Neural cell (in vitro differentiated cells): Measurements from ENCODE around the gene TMEM240. TPM values are rescaled to one million over a fixed set of nuclear protein-coding genes. Genes with fewer than 3 reads are reported as not detected.

ENCODE experiments used
- H2AFZ ChIP-seq: fragments of 200-600, 300-800 bp; sonication (generic), shearing (Covaris generic); 2 replicates; pipeline ENCODE4 v1.6.0; 2014; ENCODE audit warnings: low read depth, mild to moderate bottlenecking, antibody characterized with exemption, low read length, moderate library complexity
- H3F3A ChIP-seq: fragments of 200-600 bp; shearing (Covaris generic); 2 replicates; pipeline ENCODE4 v1.6.1; 2016; ENCODE audit warnings: mild to moderate bottlenecking, moderate library complexity, mixed read lengths, antibody characterized with exemption, low read length; ENCODE audit not compliant: insufficient read depth, poor library complexity, severe bottlenecking
- H3K27ac ChIP-seq: fragments of 200-600, 300-800 bp; sonication (generic), shearing (Covaris generic); 2 replicates; pipeline ENCODE4 v1.5.1; 2014; ENCODE audit warnings: mild to moderate bottlenecking, low read length, moderate library complexity
- H3K27me3 ChIP-seq: fragments of 300-800, 200-600 bp; sonication (generic), shearing (Covaris generic); 2 replicates; pipeline ENCODE4 v1.6.0; 2014; ENCODE audit warnings: mild to moderate bottlenecking, low read depth, low read length, moderate library complexity; ENCODE audit not compliant: insufficient read depth
- H3K36me3 ChIP-seq: fragments of 300-800, 200-600 bp; sonication (generic), shearing (Covaris generic); 2 replicates; pipeline ENCODE4 v1.5.1; 2014; ENCODE audit warnings: mild to moderate bottlenecking, antibody characterized with exemption, low read length, moderate library complexity; ENCODE audit not compliant: insufficient read depth
- H3K4me2 ChIP-seq: fragments of 300-800, 200-600 bp; sonication (generic), shearing (Covaris generic); 2 replicates; pipeline ENCODE4 v1.6.0; 2014; ENCODE audit warnings: mild to moderate bottlenecking, low read length
- H3K4me3 ChIP-seq: fragments of 300-800, 200-600 bp; sonication (generic), shearing (Covaris generic); 2 replicates; pipeline ENCODE4 v1.5.1; 2014; ENCODE audit warnings: mild to moderate bottlenecking, low read length, moderate library complexity
- H3K79me2 ChIP-seq: fragments of 200-600 bp; shearing (Covaris generic); replicated peaks from 2 replicates; pipeline ENCODE4 v1.6.0; 2014; ENCODE audit warnings: mild to moderate bottlenecking, low read length, moderate library complexity; ENCODE audit not compliant: insufficient read depth
- H3K9ac ChIP-seq: fragments of 300-800, 200-600 bp; sonication (generic), shearing (Covaris generic); 2 replicates; pipeline ENCODE4 v1.6.1; 2016; ENCODE audit warnings: mild to moderate bottlenecking, low read length, mixed read lengths
- H3K9me2 ChIP-seq: fragments of 200-600 bp; shearing (Covaris generic); 2 replicates; pipeline ENCODE4 v1.6.1; 2016; ENCODE audit warnings: mild to moderate bottlenecking, low read length, mixed read lengths; ENCODE audit not compliant: insufficient read depth
- H3K9me3 ChIP-seq: fragments of 200-600, 300-800 bp; sonication (generic), shearing (Covaris generic); 2 replicates; pipeline ENCODE4 v1.6.1; 2016; ENCODE audit warnings: mild to moderate bottlenecking, mixed run types, low read length, moderate library complexity, mixed read lengths
- H4K20me1 ChIP-seq: fragments of 200-600 bp; shearing (Covaris generic); 2 replicates; pipeline ENCODE4 v1.6.1; 2016; ENCODE audit warnings: mild to moderate bottlenecking, mixed run types; ENCODE audit not compliant: insufficient read depth
- CTCF ChIP-seq: fragments of 450-650 bp; IDR thresholded peaks from 2 replicates; pipeline ENCODE4 v1.5.1; 2014; ENCODE audit warnings: antibody characterized with exemption, mild to moderate bottlenecking, moderate library complexity; ENCODE audit not compliant: poor library complexity, severe bottlenecking
- EP300 ChIP-seq: fragments of 450-650 bp; conservative IDR thresholded peaks from 2 replicates; pipeline ENCODE4 v1.6.1; 2014; ENCODE audit warnings: antibody characterized with exemption, mild to moderate bottlenecking, moderate library complexity; ENCODE audit not compliant: poor library complexity, severe bottlenecking
- EZH2 ChIP-seq: fragments of 200-600, 300-800 bp; shearing (Covaris generic), sonication (generic); IDR thresholded peaks from 2 replicates; pipeline ENCODE4 v1.6.1; 2014; ENCODE audit warnings: antibody characterized with exemption, low read length, borderline replicate concordance, mild to moderate bottlenecking; ENCODE audit not compliant: insufficient read depth, poor library complexity, severe bottlenecking
- MXI1 ChIP-seq: fragments of 450-650 bp; conservative IDR thresholded peaks from 2 replicates; pipeline ENCODE4 v1.6.1; 2014; ENCODE audit warnings: antibody characterized with exemption, mild to moderate bottlenecking; ENCODE audit not compliant: poor library complexity, severe bottlenecking
- POLR2AphosphoS5 ChIP-seq: IDR thresholded peaks from 2 replicates; pipeline ENCODE4 v1.6.1; 2012
- RAD21 ChIP-seq: fragments of 450-650 bp; conservative IDR thresholded peaks from 2 replicates; pipeline ENCODE4 v1.6.1; 2014; ENCODE audit warnings: antibody characterized with exemption, mild to moderate bottlenecking, moderate library complexity
- REST ChIP-seq: IDR thresholded peaks from 2 replicates; pipeline ENCODE4 v1.6.1; 2012; ENCODE audit warnings: borderline replicate concordance
- SMC3 ChIP-seq: fragments of 450-650 bp; conservative IDR thresholded peaks from 2 replicates; pipeline ENCODE4 v1.6.1; 2014; ENCODE audit warnings: antibody characterized with exemption, mild to moderate bottlenecking, moderate library complexity; ENCODE audit not compliant: poor library complexity
- TAF1 ChIP-seq: IDR thresholded peaks from 2 replicates; pipeline ENCODE4 v1.6.1; 2012; ENCODE audit warnings: low read depth
- polyA plus RNA-seq: library from polyadenylated mRNA; depleted of rRNA; stranded (reverse); fragments of >200 nt; gene quantifications from 2 replicates; pipeline ENCODE4 v1.2.3, GENCODE V29; 2014

The TMEM240 gene
- polyA plus RNA-seq, 1 donor from 2014 or later: 46.7 TPM

GRCh38 chr1:1531947-1532346 is 8.5 kb downstream of the TMEM240 start:
- Histone ChIP-seq H3K9me3 (no peaks in the 10 kb centered on the region), H4K20me1 (no peaks in the 10 kb centered on the region), H3K9me2 (no peaks in the 10 kb centered on the region), H2AFZ (no peak overlapping the region), H3K79me2 (no peaks in the 10 kb centered on the region), H3K27ac (no peak overlapping the region), H3K27me3 (no peaks in the 10 kb centered on the region), H3K36me3 (no peaks in the 10 kb centered on the region), H3K4me3 (no peak overlapping the region), H3F3A (no peaks in the 10 kb centered on the region), H3K4me2 (no peak overlapping the region), H3K9ac (no peak overlapping the region)
- TF ChIP-seq EP300 (no peak), SMC3 (no peak), TAF1 (no peak), POLR2AphosphoS5 (no peak), REST (no peak)

GRCh38 chr1:1529936-1530335 is 10.5 kb downstream of the TMEM240 start:
- Histone ChIP-seq H4K20me1 (no peaks in the 10 kb centered on the region), H3F3A (no peaks in the 10 kb centered on the region), H3K27me3 (no peaks in the 10 kb centered on the region), H3K9me2 (no peaks in the 10 kb centered on the region), H3K4me3 (no peak overlapping the region), H3K4me2 (no peak overlapping the region), H2AFZ (no peak overlapping the region), H3K36me3 (no peaks in the 10 kb centered on the region), H3K9ac (no peak overlapping the region), H3K27ac (no peak overlapping the region), H3K9me3 (no peaks in the 10 kb centered on the region), H3K79me2 (no peaks in the 10 kb centered on the region)
- TF ChIP-seq MXI1 (no peak), SMC3 (no peak), RAD21 (no peak), CTCF (no peak), TAF1 (no peak)

GRCh38 chr1:1529321-1529720 is 11.1 kb downstream of the TMEM240 start:
- Histone ChIP-seq H3K9ac (no peak overlapping the region), H3K36me3 (no peaks in the 10 kb centered on the region)

More at GRCh38 chr1:1529321-1529720, 11.1 kb downstream of the TMEM240 start:
- Histone ChIP-seq H3K9me3 (no peaks in the 10 kb centered on the region), H3K27me3 (no peaks in the 10 kb centered on the region), H4K20me1 (no peaks in the 10 kb centered on the region), H3K9me2 (no peaks in the 10 kb centered on the region), H3K79me2 (no peaks in the 10 kb centered on the region), H3K27ac (no peak overlapping the region), H3K4me2 (no peak overlapping the region), H3F3A (no peaks in the 10 kb centered on the region), H3K4me3 (no peak overlapping the region), H2AFZ (no peak overlapping the region)
- no peak for TF ChIP-seq SMC3
- TF ChIP-seq EZH2: no peak
- no peak for TF ChIP-seq EP300
